GM12872 (cell line): Measurements from ENCODE around the gene RRP8.

Experiments used
- TF ChIP-seq, protein P1 (sequence below): IDR thresholded peaks from 3 replicates; pipeline ENCODE4 v1.5.1; 2011; ENCODE audit warnings: low read depth, mild to moderate bottlenecking, low read length, moderate library complexity; ENCODE audit not compliant: insufficient read depth

RRP8 gene

DNA sequence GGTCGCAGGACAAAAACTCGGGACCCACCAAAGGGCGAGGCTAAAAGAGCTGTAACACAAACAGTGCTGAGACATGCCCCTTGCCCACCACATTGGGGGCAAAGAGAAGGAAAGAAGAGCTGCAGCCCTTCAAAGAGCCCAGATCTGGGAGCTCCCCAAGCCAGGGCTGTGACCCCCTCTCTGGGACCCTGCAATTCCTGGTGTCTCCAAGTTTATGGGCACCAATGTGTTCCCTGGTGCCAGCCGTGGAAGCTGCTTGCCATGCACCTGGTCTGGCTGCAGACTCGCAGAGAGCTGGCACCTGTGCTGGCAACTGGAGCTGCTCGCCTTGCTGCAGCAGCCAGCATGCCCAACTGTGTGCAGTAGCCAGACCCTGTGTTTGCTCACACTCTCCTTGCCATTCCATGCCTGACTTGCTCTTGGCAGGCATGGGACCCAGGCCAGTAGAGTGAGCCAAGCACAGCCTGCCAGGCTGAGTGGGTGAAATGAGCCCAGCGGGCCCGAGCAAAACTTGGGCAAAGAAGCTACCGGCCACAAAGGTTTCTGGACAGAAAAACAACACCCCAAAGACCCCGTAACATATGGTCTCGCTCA is 16.0 kb downstream of the RRP8 start:
- TF ChIP-seq, protein P1, sequence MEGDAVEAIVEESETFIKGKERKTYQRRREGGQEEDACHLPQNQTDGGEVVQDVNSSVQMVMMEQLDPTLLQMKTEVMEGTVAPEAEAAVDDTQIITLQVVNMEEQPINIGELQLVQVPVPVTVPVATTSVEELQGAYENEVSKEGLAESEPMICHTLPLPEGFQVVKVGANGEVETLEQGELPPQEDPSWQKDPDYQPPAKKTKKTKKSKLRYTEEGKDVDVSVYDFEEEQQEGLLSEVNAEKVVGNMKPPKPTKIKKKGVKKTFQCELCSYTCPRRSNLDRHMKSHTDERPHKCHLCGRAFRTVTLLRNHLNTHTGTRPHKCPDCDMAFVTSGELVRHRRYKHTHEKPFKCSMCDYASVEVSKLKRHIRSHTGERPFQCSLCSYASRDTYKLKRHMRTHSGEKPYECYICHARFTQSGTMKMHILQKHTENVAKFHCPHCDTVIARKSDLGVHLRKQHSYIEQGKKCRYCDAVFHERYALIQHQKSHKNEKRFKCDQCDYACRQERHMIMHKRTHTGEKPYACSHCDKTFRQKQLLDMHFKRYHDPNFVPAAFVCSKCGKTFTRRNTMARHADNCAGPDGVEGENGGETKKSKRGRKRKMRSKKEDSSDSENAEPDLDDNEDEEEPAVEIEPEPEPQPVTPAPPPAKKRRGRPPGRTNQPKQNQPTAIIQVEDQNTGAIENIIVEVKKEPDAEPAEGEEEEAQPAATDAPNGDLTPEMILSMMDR, result no peak

DNA sequence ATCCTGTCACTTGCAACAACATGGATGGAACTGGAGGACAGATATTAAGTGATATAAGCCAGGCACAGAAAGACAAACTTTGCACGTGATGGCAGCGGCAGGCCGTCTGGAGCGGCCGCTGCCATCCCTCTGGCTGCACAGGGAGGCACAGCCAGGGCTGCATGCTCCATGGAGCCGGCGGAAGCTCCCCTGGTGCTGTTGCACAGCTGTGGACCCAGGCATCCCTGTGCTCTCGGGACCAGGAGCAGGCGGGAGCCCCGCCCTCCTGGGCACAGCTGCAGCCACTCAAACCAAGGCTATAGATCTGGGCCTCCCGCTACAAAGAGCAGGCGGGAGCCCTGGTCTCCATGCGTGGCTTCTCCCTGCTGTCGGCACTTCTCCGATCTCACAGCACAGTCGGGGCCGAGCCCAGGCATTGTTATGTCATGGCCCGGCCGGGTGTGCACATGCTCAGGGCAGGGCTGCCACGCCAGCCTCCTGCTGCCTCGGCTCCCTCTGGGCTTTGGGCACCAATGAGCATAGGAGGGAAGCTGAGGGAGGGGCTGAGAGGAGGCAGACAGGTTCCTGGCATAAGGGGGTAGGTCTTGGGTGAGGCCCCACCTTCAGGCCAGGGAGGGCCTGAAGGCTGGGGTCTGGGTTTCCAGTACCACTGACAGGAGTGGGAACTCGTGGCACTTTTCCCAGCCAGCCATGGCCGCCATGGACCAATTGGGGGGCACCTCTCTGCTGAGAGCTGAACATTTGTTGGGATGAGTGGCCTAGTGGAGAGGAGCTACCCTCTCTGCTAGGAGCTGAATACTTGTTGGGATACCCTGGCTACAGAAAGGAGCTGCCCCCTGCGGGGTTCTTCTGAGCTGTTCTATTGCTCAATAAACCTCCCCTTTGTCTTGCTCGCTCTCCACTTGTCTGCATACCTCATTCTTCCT is 16.7 kb downstream of the RRP8 start:
- TF ChIP-seq, protein P1, result no peak

GRCh38 chr11:6584528-6584927 is 18.9 kb downstream of the RRP8 start:
- TF ChIP-seq, protein P1, result no peak

DNA sequence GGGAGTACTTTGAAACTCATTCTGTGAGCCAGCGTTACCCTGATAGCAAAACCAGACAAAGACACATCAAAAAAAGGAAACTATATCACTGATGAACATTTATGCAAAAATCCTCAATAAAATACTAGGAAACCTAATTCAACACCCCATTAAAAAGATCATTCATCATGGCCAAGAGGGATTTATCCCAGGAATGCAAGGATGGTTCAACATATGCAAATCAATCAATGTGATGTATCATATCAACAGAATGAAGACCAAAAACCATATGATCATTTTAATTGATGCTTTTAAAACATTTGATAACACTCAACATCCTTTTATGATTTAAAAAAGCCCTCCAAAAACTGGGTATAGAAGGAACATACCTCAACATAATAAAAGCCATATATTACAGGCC is 19.8 kb downstream of the RRP8 start:
- TF ChIP-seq, protein P1, result no peak

DNA sequence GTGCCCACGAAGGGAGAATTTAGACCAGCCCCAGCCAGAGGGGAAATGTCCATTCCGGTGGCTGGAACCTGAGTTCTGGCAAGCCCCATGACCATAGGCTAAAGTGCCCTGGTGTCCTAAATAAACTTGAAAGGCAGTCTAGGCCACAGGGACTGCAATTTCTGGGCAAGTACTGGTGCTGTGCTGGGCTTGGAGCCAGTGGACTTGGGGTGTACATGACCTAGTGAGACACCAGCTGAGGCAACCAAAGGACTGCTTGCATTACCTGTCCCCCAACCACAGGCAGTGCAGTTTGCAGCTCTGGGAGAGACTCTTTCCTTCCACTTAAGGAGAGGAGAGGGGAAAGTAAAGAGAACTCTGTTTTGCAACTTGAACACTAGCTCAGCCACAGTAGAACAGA is 23.7 kb downstream of the RRP8 start:
- TF ChIP-seq, protein P1, result no peak

- TF ChIP-seq, protein P1, result no peak
These were observed 25.3 kb downstream of the RRP8 start for GRCh38 chr11:6578134-6578533.

DNA sequence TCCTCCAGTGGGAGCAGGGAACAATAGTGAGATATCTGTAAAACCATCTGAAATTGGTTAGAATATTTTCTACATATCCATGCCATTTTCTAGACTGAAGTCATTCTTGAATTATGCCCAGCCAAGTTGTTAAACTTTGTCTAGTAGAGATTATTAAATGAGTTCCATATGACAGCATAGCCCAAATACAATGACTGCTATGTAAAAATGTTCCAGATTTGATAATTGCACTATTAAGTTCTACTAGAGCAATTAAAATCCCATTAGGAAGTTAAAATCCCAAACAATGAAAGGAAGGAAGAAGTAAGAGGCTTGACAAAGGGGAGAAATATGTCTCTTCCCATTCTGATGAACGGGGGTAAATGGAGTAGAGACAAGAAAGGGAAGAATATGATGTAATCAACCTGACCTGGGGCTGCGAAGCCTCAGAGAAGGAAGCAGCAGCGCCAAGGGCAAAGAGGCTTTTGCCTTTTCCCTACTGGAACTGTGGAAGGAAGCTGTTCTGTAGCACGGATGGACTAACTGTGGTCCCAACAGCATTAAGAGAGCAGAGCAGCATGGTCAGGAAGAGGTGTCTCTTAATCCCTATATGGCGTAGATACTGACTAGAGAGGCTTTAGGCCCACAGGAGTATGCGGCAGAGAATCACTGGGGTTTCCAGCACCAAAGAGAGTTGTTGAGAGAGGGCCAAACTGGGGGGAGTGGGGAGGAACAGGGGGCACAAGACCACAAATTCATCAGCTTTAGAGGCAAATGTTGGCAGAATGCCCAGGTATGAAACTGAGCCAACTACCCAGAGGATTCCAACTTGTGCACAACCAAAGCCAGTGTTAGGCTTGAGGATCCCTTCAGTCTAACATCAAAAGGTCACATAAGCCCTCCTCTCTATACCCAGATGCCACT is 26.7 kb downstream of the RRP8 start:
- TF ChIP-seq, protein P1, result no peak
